SH-SY5Y (cell line): ENCODE data around the gene MMAB.

Experiments used
- GATA2 ChIP-seq: IDR thresholded peaks from 2 replicates; pipeline ENCODE4 v1.6.1; 2011; ENCODE audit warnings: mild to moderate bottlenecking, low read depth, low read length
- GATA3 ChIP-seq: IDR thresholded peaks from 2 replicates; pipeline ENCODE4 v1.6.1; 2011; ENCODE audit warnings: low read depth, mild to moderate bottlenecking, low read length, moderate library complexity

The MMAB gene

DNA sequence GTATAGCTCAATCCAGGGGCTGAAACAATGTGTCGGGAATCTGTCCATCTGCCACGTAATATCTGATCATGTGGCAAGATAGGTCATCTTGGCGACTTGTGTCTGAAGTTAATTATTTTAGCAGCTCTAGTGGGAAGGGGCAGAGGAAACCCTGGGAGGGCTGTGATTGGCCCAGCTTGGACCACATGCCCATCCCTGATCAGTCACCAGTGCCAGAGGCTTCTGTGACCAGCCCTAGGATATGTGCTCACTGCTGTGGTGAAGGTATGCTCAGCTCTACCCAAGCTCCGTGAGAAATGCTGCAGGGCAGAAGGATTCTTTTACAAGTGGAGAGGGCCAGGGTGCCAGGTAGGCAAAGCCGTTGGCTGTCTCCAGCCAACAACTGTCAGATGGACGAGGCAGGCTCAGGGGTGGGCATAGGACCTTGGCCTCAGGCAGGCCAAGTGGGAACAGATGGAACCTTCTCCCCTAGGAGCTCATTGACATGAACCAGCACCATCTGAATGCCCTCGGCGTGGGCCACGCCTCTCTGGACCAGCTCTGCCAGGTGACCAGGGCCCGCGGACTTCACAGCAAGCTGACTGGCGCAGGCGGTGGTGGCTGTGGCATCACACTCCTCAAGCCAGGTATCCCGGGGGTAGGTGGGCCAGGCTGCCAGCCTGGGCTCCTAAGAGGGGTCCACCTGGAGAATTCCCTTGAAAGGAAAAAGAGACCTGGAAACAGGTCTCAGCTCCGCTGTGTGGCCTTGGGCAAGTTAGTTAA, 21.4 kb upstream of the MMAB start:
- TF ChIP-seq GATA2 (no peak), GATA3 (no peak)

DNA sequence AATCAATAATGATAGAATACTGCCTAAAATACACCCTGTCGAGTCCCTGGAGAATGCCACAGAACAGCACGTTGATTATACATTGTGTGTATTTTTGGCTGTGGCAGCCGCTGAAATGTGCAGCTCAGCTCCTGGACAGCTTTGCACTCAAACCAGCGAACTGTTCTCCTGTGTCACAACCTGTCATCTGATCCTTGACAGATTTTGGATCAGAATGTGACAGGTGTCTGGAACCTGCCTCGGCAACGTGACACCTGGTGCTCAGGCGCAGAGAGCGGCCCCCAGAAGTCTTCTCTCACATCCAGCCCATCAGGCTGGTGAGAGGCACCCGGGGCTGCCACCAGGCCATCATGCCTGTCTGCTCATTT, 19.6 kb upstream of the MMAB start:
- TF ChIP-seq GATA2 (no peak), GATA3 (no peak)

DNA sequence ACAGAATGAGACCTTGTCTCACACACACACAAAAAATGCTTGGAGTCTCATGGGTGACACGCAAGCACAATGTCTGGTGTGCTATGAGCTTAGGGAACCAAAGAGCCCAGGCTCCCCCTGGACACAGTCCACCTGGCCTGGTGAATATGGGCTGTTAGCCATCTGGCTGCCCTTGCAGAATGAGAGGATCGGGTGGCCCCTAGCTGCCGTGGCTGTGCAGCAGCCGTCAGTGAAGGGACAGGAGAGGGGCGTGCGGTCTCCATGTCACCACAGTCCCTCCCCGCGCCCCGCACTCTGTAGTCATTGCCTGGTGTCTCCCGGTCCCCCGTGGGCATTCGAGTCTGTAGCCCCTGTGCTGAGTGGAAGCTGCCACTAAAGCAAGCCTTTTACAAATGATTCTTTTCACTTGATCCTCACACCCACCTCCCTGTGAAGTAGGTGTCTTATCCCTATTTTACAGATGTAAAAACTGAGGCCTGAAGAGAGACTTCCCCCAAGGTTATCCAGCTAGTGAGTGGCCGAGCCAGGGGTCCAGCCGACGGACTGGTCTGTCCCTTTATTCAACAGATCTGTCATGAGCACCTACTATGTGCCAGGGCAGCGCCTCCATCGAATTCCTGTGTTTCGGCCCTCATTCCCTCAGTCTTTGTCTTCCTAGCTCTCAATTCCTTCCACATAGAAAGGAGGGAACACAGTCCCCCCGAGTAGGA, 19.0 kb upstream of the MMAB start:
- TF ChIP-seq GATA2 (no peak), GATA3 (no peak)

DNA sequence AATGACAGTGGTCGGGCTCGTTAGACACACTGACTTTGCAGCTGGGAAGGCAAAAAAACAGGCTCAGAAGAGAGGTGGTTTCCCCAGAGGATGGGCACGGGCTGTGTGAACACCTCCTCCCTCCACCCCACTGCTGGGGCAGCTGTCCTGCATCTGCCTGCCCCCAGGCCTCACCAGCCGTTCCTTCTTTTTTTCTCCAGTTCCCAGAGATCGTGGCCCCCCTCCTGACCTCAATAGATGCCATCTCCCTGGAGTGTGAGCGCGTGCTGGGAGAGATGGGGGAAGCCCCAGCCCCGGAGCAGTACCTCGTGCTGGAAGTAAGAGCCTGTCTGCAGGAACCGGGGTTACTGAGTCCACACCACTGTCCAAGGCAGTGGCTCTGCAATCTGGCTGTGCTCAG, 17.7 kb upstream of the MMAB start:
- TF ChIP-seq GATA2 (peak; percentile 88), GATA3 (no peak)

DNA sequence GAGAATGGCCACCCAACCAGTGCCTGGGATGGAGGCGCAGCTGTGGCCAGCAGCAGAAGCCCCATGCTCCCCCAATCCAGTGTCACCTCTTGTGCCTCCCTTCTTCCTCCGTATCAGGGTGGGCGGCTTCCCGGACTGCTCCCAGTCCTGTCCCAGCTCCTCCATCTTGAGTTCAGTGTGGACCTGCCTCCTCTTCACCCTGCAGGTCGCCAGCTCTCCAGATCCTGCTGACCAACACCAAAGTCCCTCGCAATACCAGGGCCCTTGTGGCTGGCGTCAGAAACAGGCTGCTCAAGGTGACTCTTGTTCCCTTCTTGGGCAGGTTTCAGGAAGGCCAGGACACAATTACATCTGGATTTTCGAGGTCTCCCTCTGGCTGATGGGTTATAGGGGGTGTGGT, 17.3 kb upstream of the MMAB start:
- TF ChIP-seq GATA2 (no peak), GATA3 (no peak)

DNA sequence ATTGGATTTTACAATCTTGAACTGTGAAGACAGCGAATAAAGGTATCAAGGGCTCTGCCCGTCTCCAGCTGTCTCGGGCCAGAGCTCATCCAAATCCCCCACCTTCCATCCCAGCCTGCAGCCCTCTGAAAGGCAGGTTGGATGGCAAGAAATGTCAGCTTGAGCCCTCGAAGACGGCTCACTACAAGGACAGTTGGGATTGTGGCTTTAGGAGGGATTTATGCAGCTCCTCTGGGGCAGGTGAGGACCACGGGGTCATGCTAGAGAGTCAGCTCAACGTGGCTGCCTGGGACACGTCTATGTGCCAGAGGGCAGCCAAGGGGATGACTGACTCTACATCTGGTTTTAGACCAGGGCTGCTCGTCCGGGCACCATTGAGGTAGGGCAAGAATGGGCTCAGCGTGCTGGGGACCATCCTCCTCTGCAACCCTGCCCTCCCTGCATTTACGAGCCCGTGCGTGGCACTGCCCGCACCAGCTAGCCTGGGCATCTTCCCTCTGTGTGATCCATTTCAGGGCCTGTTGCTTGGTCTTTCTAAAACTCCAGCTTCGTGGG, 16.5 kb upstream of the MMAB start:
- no peak for TF ChIP-seq GATA3
- no peak for TF ChIP-seq GATA2

DNA sequence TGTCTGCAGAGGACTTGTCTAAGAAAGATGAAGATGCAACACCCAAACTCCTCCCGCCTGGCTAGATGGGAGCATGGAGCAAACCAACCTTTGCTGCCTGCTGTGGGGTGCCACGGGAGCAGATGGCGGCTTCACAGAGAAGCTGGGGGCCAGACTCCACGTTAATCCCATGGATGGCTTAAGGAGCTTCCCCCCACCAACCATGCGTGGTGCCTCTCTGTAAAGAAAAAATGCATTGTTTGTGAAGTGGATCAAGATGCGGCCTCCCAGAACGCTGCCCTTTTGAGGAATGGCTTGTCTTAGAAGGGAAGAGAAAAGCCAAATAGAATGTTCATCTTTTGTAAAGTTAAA, 15.9 kb upstream of the MMAB start:
- TF ChIP-seq GATA2 (no peak), GATA3 (no peak)

DNA sequence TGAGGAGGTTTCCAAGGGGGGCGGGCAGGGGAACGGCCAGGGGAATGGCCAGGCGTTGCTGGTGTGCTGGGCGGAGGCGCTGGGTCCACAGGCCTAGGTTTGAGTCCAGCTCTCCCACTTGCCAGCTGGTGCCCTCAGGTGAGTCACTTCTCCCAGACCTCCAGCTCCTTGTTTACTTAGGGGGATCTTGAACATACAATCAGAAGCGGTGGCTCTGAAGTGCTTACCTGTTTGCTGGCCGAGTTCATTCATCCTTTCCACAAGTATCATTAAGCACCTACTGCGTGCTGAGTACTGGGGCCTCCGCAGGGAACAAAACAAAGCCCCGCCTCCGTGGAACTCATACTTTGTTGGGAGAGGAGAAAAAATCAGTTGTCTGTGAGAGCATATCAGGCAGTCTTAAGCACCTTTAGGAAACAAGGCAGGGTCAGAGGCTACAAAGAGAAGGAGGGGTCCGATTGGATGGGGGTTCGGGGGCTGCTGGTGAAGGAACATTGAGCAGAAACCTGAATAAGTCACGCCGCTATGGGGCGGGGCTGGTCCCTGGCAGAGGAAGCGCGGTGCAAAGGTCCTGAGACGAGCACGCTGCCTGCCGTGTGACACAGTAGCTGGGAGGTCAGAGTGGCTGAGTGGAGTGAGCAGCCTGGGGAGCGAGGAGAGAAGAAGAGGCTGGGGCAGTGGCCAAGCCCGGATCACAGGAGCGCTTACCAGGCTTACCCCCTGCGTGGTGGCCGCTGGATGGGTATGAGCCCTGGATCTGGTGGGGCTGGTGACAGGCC, 15.3 kb upstream of the MMAB start:
- TF ChIP-seq GATA3 = no peak
- TF ChIP-seq GATA2 = no peak

DNA sequence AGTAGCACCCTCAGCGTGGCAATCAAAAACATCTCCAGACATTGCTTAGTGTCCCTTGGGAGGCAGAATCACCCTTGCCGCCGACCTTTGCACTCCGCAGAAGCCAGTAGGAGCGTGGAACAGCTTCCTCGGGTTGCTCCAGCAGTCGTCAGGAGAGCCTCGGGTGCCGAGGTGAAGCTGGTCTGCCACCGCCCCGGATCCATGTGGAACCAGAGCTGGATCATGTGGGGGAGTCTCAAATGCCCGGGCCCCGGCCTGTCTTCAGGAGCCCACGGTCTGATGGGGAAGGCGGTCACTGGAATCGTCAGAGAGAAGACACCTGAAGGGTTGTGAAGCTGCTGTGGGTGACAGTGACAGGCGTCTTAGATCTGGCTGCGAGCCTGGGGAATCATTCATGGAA, 14.6 kb upstream of the MMAB start:
- TF ChIP-seq GATA2 (no peak), GATA3 (no peak)

DNA sequence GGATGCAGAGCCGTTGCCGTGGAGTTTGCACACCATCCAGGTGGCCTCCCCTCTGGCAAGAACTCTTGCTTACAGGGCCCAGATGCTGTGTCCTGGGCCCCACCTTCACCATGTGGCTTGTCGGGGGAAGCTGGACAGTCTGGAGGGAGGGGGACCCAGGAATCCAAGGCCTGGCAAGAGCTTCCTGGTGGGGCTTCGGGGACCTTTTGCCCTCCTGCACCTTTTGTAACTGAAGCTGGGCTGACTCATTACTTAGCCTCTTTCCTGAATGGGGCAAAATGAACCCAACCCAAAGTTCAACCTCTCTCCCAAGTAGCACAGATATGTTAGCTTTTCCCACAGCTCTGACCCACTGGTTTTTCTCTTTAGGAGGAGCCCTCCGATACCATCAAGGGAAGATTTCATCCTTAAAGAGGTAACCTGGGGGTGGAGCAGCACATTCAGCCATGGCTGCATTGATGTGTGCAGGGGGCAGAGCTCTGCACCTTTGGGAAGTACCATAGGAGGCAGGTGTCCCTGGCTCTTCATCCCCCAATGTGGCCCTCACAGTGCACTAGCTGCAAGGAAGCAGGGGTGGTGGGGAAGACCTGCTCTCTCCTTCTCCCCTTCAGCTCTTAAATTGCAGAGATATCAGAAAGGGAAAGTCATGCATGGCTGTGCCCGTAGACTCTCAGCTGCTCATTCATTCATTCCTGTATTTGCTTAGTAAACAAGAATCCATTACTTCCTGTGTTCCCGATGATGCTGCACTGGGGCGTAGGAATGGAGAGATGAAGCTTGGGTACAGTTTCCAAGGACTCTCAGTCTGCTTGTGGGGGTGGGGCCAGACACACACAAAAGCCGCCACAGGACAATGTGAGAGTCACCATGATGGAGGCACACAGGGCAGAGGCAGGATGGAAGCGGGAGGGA, 13.3 kb upstream of the MMAB start:
- TF ChIP-seq GATA2 (no peak), GATA3 (no peak)

DNA sequence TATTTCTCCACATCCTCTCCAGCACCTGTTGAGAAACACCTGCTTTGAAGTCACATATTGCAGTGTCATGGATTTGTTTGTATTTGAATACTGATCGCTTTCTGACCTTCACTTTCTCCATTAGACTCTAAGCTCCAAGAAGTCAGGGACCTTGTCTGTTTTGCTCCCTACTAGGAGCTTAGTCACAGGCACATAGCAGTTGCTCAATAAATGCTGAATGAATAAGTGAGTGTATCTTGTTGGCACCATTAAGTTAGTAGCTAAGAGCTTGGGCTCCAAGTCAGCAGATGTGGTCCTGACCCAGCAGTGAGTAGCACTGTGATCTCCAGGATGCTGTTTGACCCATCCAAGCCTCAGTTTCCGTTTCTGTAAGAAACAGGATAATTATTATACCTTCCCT, 10.4 kb upstream of the MMAB start:
- TF ChIP-seq GATA3 = no peak
- no peak for TF ChIP-seq GATA2

DNA sequence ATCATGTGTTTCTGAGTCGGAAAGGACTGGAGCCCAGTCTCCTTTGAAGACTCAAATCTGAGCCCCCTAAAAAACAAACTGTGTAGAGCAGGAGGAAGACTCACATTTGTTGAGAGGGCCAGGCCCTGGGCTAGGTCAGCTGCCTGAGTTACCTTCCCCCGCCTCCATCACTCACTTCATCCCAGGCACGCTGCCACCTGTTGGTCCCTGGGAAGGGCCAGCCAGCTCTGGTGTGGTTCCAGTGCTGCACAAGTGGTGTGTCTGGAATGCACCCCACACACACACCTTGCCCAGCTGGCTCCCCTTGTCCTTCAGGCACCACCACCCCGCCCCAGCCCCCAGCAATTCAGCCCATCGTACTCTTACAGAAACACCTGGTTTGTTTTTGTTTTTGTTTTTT, 9.3 kb upstream of the MMAB start:
- TF ChIP-seq GATA2 (no peak), GATA3 (no peak)

DNA sequence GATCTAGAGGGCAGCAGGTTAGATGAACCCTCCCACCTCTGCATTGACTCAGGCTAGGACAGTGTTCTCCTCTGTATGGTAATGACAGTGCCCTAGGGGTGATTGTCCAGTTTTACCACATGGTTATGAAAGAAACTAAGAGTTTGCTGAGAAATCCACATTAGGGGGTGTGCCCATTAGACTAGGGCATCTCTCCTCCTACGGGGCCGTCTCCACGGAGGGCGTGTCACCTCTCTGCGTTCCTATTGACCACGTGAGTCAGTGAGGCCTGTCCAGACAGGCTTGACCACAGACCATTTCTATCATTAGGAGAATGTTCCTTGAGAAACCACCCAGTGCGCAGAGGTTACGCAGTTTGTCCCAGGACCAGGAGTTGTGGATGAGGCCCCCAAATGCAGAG, 8.6 kb upstream of the MMAB start:
- TF ChIP-seq GATA3 (no peak), GATA2 (no peak)
